Measurements from ENCODE around the gene KRT36.

DNA sequence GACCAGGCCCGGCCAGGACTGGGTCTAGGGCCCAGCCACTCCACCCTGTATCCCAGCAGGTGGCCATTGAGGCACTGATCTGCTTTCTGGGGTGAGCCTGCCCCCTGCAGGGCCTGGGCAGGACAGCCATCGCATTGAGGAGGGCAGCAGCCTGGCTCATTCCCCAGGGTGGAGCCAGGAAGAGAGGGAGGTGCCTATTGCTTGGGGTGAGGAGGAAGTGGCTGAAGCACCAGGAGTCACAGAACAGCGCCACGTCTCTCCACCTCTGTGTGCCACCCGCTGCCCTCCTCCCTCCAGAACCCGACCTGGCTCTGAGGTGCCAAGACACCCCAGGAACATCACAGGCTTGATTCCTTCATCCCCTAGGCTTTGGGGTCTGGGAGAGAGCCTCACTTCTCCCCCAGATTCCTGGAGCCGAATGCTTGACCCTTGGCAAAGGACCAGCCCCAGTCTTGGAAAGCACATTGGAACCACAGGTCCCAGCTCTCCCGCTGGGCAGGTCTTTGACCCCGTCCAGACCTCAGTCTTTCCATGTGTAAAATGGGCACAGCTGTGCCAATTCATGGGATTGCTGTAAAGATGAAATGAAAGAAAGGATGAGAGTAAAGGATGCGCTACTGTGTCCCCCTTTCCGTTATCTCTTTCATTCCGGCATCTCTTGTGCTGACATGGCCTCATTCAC, 7.2 kb upstream of the KRT36 start:
- TF ChIP-seq POLR2A (IDR thresholded peaks at IDR 0.05) (no peak), POLR2AphosphoS5 (IDR thresholded peaks at IDR 0.05) (peak in 2 of 3 donors; percentile 62 to 67)
- TF ChIP-seq, protein P1, sequence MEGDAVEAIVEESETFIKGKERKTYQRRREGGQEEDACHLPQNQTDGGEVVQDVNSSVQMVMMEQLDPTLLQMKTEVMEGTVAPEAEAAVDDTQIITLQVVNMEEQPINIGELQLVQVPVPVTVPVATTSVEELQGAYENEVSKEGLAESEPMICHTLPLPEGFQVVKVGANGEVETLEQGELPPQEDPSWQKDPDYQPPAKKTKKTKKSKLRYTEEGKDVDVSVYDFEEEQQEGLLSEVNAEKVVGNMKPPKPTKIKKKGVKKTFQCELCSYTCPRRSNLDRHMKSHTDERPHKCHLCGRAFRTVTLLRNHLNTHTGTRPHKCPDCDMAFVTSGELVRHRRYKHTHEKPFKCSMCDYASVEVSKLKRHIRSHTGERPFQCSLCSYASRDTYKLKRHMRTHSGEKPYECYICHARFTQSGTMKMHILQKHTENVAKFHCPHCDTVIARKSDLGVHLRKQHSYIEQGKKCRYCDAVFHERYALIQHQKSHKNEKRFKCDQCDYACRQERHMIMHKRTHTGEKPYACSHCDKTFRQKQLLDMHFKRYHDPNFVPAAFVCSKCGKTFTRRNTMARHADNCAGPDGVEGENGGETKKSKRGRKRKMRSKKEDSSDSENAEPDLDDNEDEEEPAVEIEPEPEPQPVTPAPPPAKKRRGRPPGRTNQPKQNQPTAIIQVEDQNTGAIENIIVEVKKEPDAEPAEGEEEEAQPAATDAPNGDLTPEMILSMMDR (IDR thresholded peaks at IDR 0.05 in 8 of 11, conservative IDR thresholded peaks at IDR 0.05 in 3 of 11) = peak; percentile 43 to 88 (median 69)

All from spleen (tissue), 7 donors.